Endodermal cell (in vitro differentiated cells): Measurements from ENCODE around the gene STARD8. TPM values are rescaled to one million over a fixed set of nuclear protein-coding genes. Genes with fewer than 3 reads are reported as not detected.

Source experiments
- DNase-seq: peaks from one replicate; pipeline ENCODE4 v3.0.0-alpha.2; 2017
- H3K27ac ChIP-seq: 2 replicates; pipeline ENCODE4 v1.5.1; 2013; ENCODE audit warnings: mild to moderate bottlenecking, low read depth, low read length, moderate library complexity
- H3K27me3 ChIP-seq: 2 replicates; pipeline ENCODE4 v1.6.1; 2013; ENCODE audit warnings: mild to moderate bottlenecking, low read length, moderate library complexity; ENCODE audit not compliant: insufficient read depth, control insufficient read depth, poor library complexity, severe bottlenecking
- H3K36me3 ChIP-seq: 2 replicates; pipeline ENCODE4 v1.7.0; 2013; ENCODE audit warnings: mild to moderate bottlenecking, low read length, moderate library complexity; ENCODE audit not compliant: control insufficient read depth, insufficient read depth
- H3K4me1 ChIP-seq: one replicate; pipeline ENCODE4 v1.7.0; 2013; ENCODE audit warnings: low read length; ENCODE audit not compliant: control insufficient read depth, insufficient read depth
- H3K4me3 ChIP-seq: 2 replicates; pipeline ENCODE4 v1.5.1; 2013; ENCODE audit warnings: mild to moderate bottlenecking, low read length, moderate library complexity
- H3K9ac ChIP-seq: 2 replicates; pipeline ENCODE4 v1.6.1; 2013; ENCODE audit warnings: mild to moderate bottlenecking, low read length, moderate library complexity; ENCODE audit not compliant: poor library complexity, severe bottlenecking; ENCODE audit errors: extremely low read depth
- H3K9me3 ChIP-seq: 2 replicates; pipeline ENCODE4 v1.6.1; 2013; ENCODE audit warnings: mild to moderate bottlenecking, low read length, moderate library complexity; ENCODE audit not compliant: control insufficient read depth
- H3K27ac Mint-ChIP-seq: 2 replicates; pipeline ENCODE4 v1.8.0; 2020; ENCODE audit warnings: mixed read lengths
- H3K27me3 Mint-ChIP-seq: 2 replicates; pipeline ENCODE4 v1.8.0; 2021; ENCODE audit warnings: mild to moderate bottlenecking, mixed read lengths; ENCODE audit not compliant: insufficient read depth
- H3K36me3 Mint-ChIP-seq: 2 replicates; pipeline ENCODE4 v1.8.0; 2020; ENCODE audit warnings: low read depth, mixed read lengths
- H3K4me1 Mint-ChIP-seq: 2 replicates; pipeline ENCODE4 v1.8.0; 2020; ENCODE audit warnings: mixed read lengths
- H3K4me3 Mint-ChIP-seq: 2 replicates; pipeline ENCODE4 v1.8.0; 2020; ENCODE audit warnings: mild to moderate bottlenecking, moderate library complexity, mixed read lengths
- H3K9me3 Mint-ChIP-seq: 2 replicates; pipeline ENCODE4 v1.8.0; 2020; ENCODE audit warnings: mild to moderate bottlenecking, mixed read lengths
- CTCF ChIP-seq: fragments of 200-600 bp; sonication (generic); conservative IDR thresholded peaks from 2 replicates; pipeline ENCODE4 v1.5.0; 2021; ENCODE audit warnings: antibody characterized with exemption, mild to moderate bottlenecking
- WGBS, 2 experiments: methylation state at CpG; one replicate each; pipeline versions ENCODE4 v1.1.5 to v1.1.7; 2013; ENCODE audit warnings: missing lambda C conversion rate in 2 of 2, mixed read lengths in 1 of 2; ENCODE audit not compliant: insufficient coverage in 1 of 2, insufficient read length in 1 of 2; 5-methylcytosine and 5-hydroxymethylcytosine counted together
- total RNA-seq, 2 donors: library from RNA; stranded (reverse); fragmentation: NEBNext Ultra II Directional in 1 of 2; extraction: Animal tissue kit (Norgen Biotek cat#: 25700) in 1 of 2; gene quantifications; 2 replicates in 1 of 2; 3 replicates in 1 of 2; pipeline ENCODE4 v1.2.1, GENCODE V29; 2021

The STARD8 gene
- total RNA-seq, 2 donors from 2014 or later, result 1.5 to 1.8 TPM

- H3K9ac ChIP-seq, result no peak overlapping the region
- H3K27me3 Mint-ChIP-seq, result peaks cover 2% of the 10 kb centered on the region
- H3K36me3 ChIP-seq, result no peaks in the 10 kb centered on the region
- peaks cover 58% of the 10 kb centered on the region for H3K9me3 Mint-ChIP-seq
- DNase-seq, result no peak
- no peak overlapping the region for H3K4me3 ChIP-seq
- no peak overlapping the region for H3K27ac ChIP-seq
- TF ChIP-seq CTCF, result no peak
- WGBS, 2 experiments, result 93 to 100% methylated on average over 1 to 7 of the region's 7 CpGs
- H3K36me3 Mint-ChIP-seq, result no peaks in the 10 kb centered on the region
- no peak overlapping the region for H3K27ac Mint-ChIP-seq
- H3K4me1 ChIP-seq, result no peaks in the 10 kb centered on the region
- H3K9me3 ChIP-seq, result no peaks in the 10 kb centered on the region
- H3K4me1 Mint-ChIP-seq, result no peaks in the 10 kb centered on the region
- H3K27me3 ChIP-seq, result no peaks in the 10 kb centered on the region
- H3K4me3 Mint-ChIP-seq, result no peak overlapping the region
These were observed 106.9 kb downstream of the STARD8 start for GRCh38 chrX:68754406-68754805.

- Histone ChIP-seq H3K4me1 (no peaks in the 10 kb centered on the region), H3K9me3 (no peaks in the 10 kb centered on the region), H3K36me3 (no peaks in the 10 kb centered on the region), H3K27me3 (no peaks in the 10 kb centered on the region), H3K27ac (no peak overlapping the region), H3K4me3 (no peak overlapping the region), H3K9ac (no peak overlapping the region)
- Mint-ChIP-seq H3K4me1 (no peaks in the 10 kb centered on the region), H3K9me3 (peaks cover 54% of the 10 kb centered on the region), H3K27ac (no peak overlapping the region), H3K36me3 (no peaks in the 10 kb centered on the region), H3K27me3 (no peaks in the 10 kb centered on the region), H3K4me3 (no peak overlapping the region)
- no peak for TF ChIP-seq CTCF
- DNase-seq, result no peak
- 96 to 100% methylated on average over 1 to 3 of the region's 3 CpGs for WGBS, 2 experiments
These were observed 108.2 kb downstream of the STARD8 start for GRCh38 chrX:68755616-68756125.

GRCh38 chrX:68757331-68757730 lies 109.9 kb downstream of the STARD8 start:
- Histone ChIP-seq H3K9me3 (no peaks in the 10 kb centered on the region), H3K9ac (no peak overlapping the region), H3K36me3 (no peaks in the 10 kb centered on the region), H3K4me1 (no peaks in the 10 kb centered on the region), H3K4me3 (no peak overlapping the region), H3K27me3 (no peaks in the 10 kb centered on the region), H3K27ac (no peak overlapping the region)
- Mint-ChIP-seq H3K27ac (no peak overlapping the region), H3K36me3 (no peaks in the 10 kb centered on the region), H3K4me3 (no peak overlapping the region), H3K9me3 (peaks cover 61% of the 10 kb centered on the region), H3K27me3 (no peaks in the 10 kb centered on the region), H3K4me1 (no peaks in the 10 kb centered on the region)
- no peak for DNase-seq
- TF ChIP-seq CTCF, result no peak
- 67 to 93% methylated on average over 1 to 4 of the region's 4 CpGs for WGBS, 2 experiments
